ENCODE data around the gene DUSP5.
A peak's percentile ranks its signal among the peaks of the same experiment; 100 is the strongest.

Gene DUSP5

DNA sequence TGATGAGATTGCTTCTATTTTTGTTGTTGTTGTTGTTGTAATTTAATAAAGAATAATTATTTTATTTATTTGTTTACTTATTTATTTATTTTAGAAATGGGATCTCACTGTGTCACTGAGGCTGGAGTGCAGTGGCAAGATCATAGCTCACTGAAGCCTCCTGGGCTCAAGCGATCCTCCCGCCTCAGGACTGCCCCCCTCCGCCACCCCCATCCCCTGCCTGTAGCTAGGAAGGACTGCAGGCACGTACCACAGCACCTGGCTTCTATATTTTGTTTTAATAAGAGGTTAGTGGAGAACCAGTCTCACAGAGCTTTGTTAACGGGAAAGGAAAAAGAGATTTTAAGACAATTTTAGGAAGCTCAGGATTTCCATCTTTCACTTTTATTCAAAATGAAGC, 50.3 kb downstream of the DUSP5 start:
- DNase-seq: no peak

DNA sequence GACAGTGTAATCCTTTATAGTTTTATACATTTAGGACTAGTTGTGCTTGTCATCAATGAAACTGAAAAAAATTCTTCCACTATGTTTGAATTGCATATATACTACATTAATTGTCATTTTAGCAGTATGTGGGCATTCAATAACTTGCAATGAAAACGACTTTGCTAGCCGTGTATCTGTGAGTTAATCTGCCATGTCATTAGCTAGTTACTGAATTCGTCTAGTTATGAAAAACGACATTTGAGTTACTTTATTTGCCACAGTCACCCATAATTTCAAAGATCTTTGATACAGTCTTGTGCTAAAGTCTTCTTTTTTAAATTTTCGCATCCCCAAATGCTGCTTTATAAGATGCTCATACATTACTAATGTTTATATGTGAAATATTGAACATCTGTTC, 51.5 kb downstream of the DUSP5 start:
- DNase-seq: no peak

DNA sequence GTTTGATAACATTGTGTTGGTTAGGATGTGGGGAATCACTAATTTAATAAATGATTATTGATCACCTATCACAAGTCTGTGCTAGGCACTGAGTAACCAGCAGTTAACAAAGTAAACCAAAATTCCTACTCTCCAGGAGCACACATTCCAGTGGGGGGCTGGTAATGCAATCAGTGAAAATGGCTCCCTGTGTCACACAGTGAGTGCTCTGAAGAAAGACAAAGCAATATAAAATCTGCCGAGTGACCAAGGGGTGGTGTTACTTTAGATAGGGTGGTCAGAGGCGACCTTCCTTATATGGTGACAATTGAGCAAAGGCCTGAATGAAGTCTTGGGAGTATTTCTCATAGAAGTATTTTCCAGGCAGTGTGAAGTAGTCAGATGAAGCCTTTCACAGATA, 56.2 kb downstream of the DUSP5 start:
- no peak for DNase-seq

GRCh38 chr10:110556296-110556695, 58.6 kb downstream of the DUSP5 start:
- no peak for DNase-seq

GRCh38 chr10:110556969-110557601, 59.4 kb downstream of the DUSP5 start:
- DNase-seq: peak; percentile 81

- DNase-seq: no peak
These were observed 60.3 kb downstream of the DUSP5 start for GRCh38 chr10:110558041-110558440.

DNA sequence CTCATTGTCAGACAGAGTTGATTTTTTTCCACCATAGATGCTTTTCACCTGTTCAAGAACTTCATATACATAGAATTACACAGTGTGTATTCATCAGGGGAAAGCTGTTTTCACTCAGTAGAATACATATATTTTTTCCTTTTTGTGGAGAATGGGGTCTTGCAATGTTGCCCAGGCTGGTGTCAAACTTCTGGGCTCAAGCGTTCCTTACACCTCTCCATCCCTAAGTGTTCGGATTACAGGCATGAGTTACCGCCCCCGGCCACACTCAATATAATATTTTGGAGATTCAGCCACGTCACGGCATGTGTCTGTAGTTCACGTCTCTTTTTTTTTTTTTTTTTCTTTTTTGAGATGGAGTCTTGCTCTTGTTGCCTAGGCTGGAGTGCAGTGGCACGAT, 62.3 kb downstream of the DUSP5 start:
- DNase-seq: no peak

All from activated CD4-positive, alpha-beta T cell treated with anti-CD3 and anti-CD28 coated beads for 48 hours (primary cell).